ENCODE measurements around the gene PEAK1.

The PEAK1 gene

GRCh38 chr15:77053709-77054108, 366.2 kb downstream of the PEAK1 start:
- DNase-seq (ENCODE audit: low read depth) = no peak
- H3K4me3 ChIP-seq (ENCODE audit: low read length) = no peak overlapping the region
- TF ChIP-seq CTCF (conservative IDR thresholded peaks at IDR 0.05; ENCODE audit: low read depth, low read length) = no peak

GRCh38 chr15:77052556-77052955, 367.3 kb downstream of the PEAK1 start:
- no peak for DNase-seq (ENCODE audit: low read depth)
- H3K4me3 ChIP-seq (ENCODE audit: low read length) = no peak overlapping the region
- TF ChIP-seq CTCF (conservative IDR thresholded peaks at IDR 0.05; ENCODE audit: low read depth, low read length) = no peak
